Epithelial cell of esophagus (primary cell): ENCODE measurements around the gene COL4A2.

Source experiments
- DNase-seq: peaks from one replicate; pipeline ENCODE4 v3.0.0; 2010; ENCODE audit warnings: low read depth
- H3K4me3 ChIP-seq: 2 replicates; pipeline ENCODE4 v1.5.1; 2011; ENCODE audit warnings: mild to moderate bottlenecking, low read length, control low read depth
- CTCF ChIP-seq: IDR thresholded peaks from 2 replicates; pipeline ENCODE4 v1.5.1; 2011; ENCODE audit warnings: low read depth, mild to moderate bottlenecking, low read length, control low read depth, inconsistent platforms; ENCODE audit not compliant: insufficient read depth; ENCODE audit errors: missing control alignments

Gene COL4A2

GRCh38 chr13:110556224-110556606 lies 249.1 kb downstream of the COL4A2 start:
- no peak for TF ChIP-seq CTCF
- DNase-seq: peak; percentile 33
- no peak overlapping the region for H3K4me3 ChIP-seq

- DNase-seq: no peak
- no peak overlapping the region for H3K4me3 ChIP-seq
- TF ChIP-seq CTCF: no peak
Measured at GRCh38 chr13:110557082-110557481, 250.0 kb downstream of the COL4A2 start.

- no peak for DNase-seq
- no peak overlapping the region for H3K4me3 ChIP-seq
- TF ChIP-seq CTCF: no peak
Measured at GRCh38 chr13:110557610-110558305, 250.7 kb downstream of the COL4A2 start.

GRCh38 chr13:110559429-110559943 lies 252.4 kb downstream of the COL4A2 start:
- DNase-seq: no peak
- no peak for TF ChIP-seq CTCF
- H3K4me3 ChIP-seq: no peak overlapping the region

GRCh38 chr13:110559986-110560385 lies 252.9 kb downstream of the COL4A2 start:
- DNase-seq: peak; percentile 21
- no peak overlapping the region for H3K4me3 ChIP-seq
- TF ChIP-seq CTCF: no peak

- peak; percentile 16 for DNase-seq
- no peak for TF ChIP-seq CTCF
- H3K4me3 ChIP-seq: peak overlapping the region; percentile 75
Measured at GRCh38 chr13:110560601-110561343, 253.7 kb downstream of the COL4A2 start.
